A549 treated with AZD9567 at 1 μM for 4 hours (cell line): ENCODE results near the gene SPATA4. TPM values are rescaled to one million over a fixed set of nuclear protein-coding genes. Genes with fewer than 3 reads are reported as not detected.

Source experiments
- total RNA-seq: library from RNA; stranded (reverse); fragments of 200-300 nt; extraction: Qiagen RNA extraction; gene quantifications from 5 replicates; pipeline ENCODE4 v1.2.3, GENCODE V29; 2022; ENCODE audit not compliant: insufficient read depth

Gene SPATA4
- 0.15 to 0.30 TPM (median 0.18 TPM) in 4 of 5 replicates, not detected in the other for total RNA-seq

GRCh38 chr4:176195184-176195978 lies at the start of gene SPATA4:
Gene SPATA4 (minus strand): TSS chr4:176195585. CDS start chr4:176195562, 23 bp downstream.

Other genes with a start within 250 kb of the SPATA4 start
- gene WDR17, start 129.7 kb downstream of the SPATA4 start, total RNA-seq, result 1.3 to 4.1 TPM (median 2.1 TPM) in 5 replicates
- gene ASB5, start 73.6 kb upstream of the SPATA4 start, total RNA-seq, result 0.11 TPM in 1 of 5 replicates, not detected in the others
- gene SPCS3, start 124.4 kb upstream of the SPATA4 start, total RNA-seq, result 31.2 to 41.4 TPM (median 38.4 TPM) in 5 replicates